Activated CD4-positive, alpha-beta memory T cell treated with anti-CD3 and anti-CD28 coated beads for 36 hours (primary cell): ENCODE results near the gene WFIKKN1. TPM values are rescaled to one million over a fixed set of nuclear protein-coding genes. Genes with fewer than 3 reads are reported as not detected.

Experiments used
- CTCF ChIA-PET: fragments of 350-600 bp; sonication (Branson Sonifier 250); formaldehyde crosslinking; loops from one replicate; lab custom pipeline; 2021; ENCODE audit warnings: antibody characterized with exemption, inconsistent platforms; lab: Charles Lee
- POLR2A ChIA-PET: fragments of 350-600 bp; sonication (Branson Sonifier 250); formaldehyde crosslinking; loops from one replicate; lab custom pipeline; 2021; ENCODE audit warnings: antibody characterized with exemption; lab: Charles Lee
- DNase-seq: peaks from one replicate; pipeline ENCODE4 v3.0.0-alpha.2; 2020
- H3K27ac Mint-ChIP-seq: one replicate; pipeline ENCODE4 v1.8.0; 2021; ENCODE audit warnings: mixed read lengths
- H3K27me3 Mint-ChIP-seq: one replicate; pipeline ENCODE4 v1.8.0; 2021; ENCODE audit warnings: mixed read lengths
- H3K36me3 Mint-ChIP-seq: one replicate; pipeline ENCODE4 v1.8.0; 2021; ENCODE audit warnings: mixed read lengths
- H3K4me1 Mint-ChIP-seq: one replicate; pipeline ENCODE4 v1.8.0; 2021; ENCODE audit warnings: low read depth, mixed read lengths
- H3K4me3 Mint-ChIP-seq: one replicate; pipeline ENCODE4 v1.8.0; 2021; ENCODE audit warnings: mild to moderate bottlenecking, mixed read lengths
- H3K9me3 Mint-ChIP-seq: one replicate; pipeline ENCODE4 v1.8.0; 2021; ENCODE audit warnings: mixed read lengths
- intact Hi-C: fragments of 100-400 bp; cut with micrococcal nuclease; formaldehyde crosslinking; loops from one replicate; pipeline ENCODE4 v1.15.1; 2023
- total RNA-seq, 2 experiments: library from RNA; stranded (reverse); gene quantifications; one replicate each; pipeline ENCODE4 v1.2.3, GENCODE V29; 2021

Gene WFIKKN1
- total RNA-seq, 2 experiments from 2014 or later: 0.05 to 0.07 TPM

GRCh38 chr16:627454-628239 lies 3.1 kb upstream of the WFIKKN1 start:
- ChIA-PET CTCF (no interaction called here), POLR2A (no interaction called here)
- no peak for DNase-seq
- H3K4me3 Mint-ChIP-seq: no peak overlapping the region
- intact Hi-C loops: no loop called here
- no peaks in the 10 kb centered on the region for H3K9me3 Mint-ChIP-seq
- no peaks in the 10 kb centered on the region for H3K4me1 Mint-ChIP-seq
- H3K27ac Mint-ChIP-seq: no peak overlapping the region
- no peaks in the 10 kb centered on the region for H3K27me3 Mint-ChIP-seq
- no peaks in the 10 kb centered on the region for H3K36me3 Mint-ChIP-seq

- Mint-ChIP-seq H3K27ac (no peak overlapping the region), H3K27me3 (no peaks in the 10 kb centered on the region), H3K4me1 (no peaks in the 10 kb centered on the region), H3K9me3 (no peaks in the 10 kb centered on the region), H3K36me3 (no peaks in the 10 kb centered on the region), H3K4me3 (no peak overlapping the region)
- CTCF ChIA-PET: no interaction called here
- no peak for DNase-seq
- POLR2A ChIA-PET: no interaction called here
- intact Hi-C loops: no loop called here
These were observed 2.3 kb upstream of the WFIKKN1 start for GRCh38 chr16:628321-629061.

- Mint-ChIP-seq H3K36me3 (no peaks in the 10 kb centered on the region), H3K4me3 (no peak overlapping the region), H3K27me3 (no peaks in the 10 kb centered on the region), H3K9me3 (no peaks in the 10 kb centered on the region), H3K27ac (no peak overlapping the region), H3K4me1 (no peaks in the 10 kb centered on the region)
- CTCF ChIA-PET: no interaction called here
- POLR2A ChIA-PET: no interaction called here
- intact Hi-C loops: no loop called here
- DNase-seq: no peak
These were observed 1.5 kb upstream of the WFIKKN1 start for GRCh38 chr16:629185-629832.

- no peak for DNase-seq
- Mint-ChIP-seq H3K27me3 (no peaks in the 10 kb centered on the region), H3K4me1 (peaks cover 2% of the 10 kb centered on the region), H3K27ac (no peak overlapping the region), H3K4me3 (no peak overlapping the region), H3K9me3 (no peaks in the 10 kb centered on the region), H3K36me3 (no peaks in the 10 kb centered on the region)
- ChIA-PET CTCF (no interaction called here), POLR2A (no interaction called here)
- intact Hi-C loops: no loop called here
These were observed 944 bp upstream of the WFIKKN1 start for GRCh38 chr16:629833-630248.

GRCh38 chr16:630249-630814 lies 453 bp upstream of the WFIKKN1 start:
- ChIA-PET POLR2A (no interaction called here), CTCF (no interaction called here)
- intact Hi-C loops: no loop called here
- Mint-ChIP-seq H3K4me1 (peaks cover 5% of the 10 kb centered on the region), H3K27ac (no peak overlapping the region), H3K27me3 (no peaks in the 10 kb centered on the region), H3K9me3 (no peaks in the 10 kb centered on the region), H3K36me3 (no peaks in the 10 kb centered on the region), H3K4me3 (no peak overlapping the region)
- DNase-seq: no peak

GRCh38 chr16:631808-632358 lies 1.1 kb downstream of the WFIKKN1 start:
- Mint-ChIP-seq H3K36me3 (peaks cover 4% of the 10 kb centered on the region), H3K9me3 (no peaks in the 10 kb centered on the region), H3K27me3 (peaks cover 3% of the 10 kb centered on the region), H3K4me1 (peaks cover 5% of the 10 kb centered on the region), H3K27ac (no peak overlapping the region), H3K4me3 (no peak overlapping the region)
- DNase-seq: no peak
- intact Hi-C loops: no loop called here
- POLR2A ChIA-PET: no interaction called here
- CTCF ChIA-PET: no interaction called here

- Mint-ChIP-seq H3K4me1 (peaks cover 5% of the 10 kb centered on the region), H3K4me3 (no peak overlapping the region), H3K36me3 (peaks cover 4% of the 10 kb centered on the region), H3K9me3 (no peaks in the 10 kb centered on the region), H3K27ac (no peak overlapping the region), H3K27me3 (peaks cover 3% of the 10 kb centered on the region)
- ChIA-PET CTCF (no interaction called here), POLR2A (no interaction called here)
- intact Hi-C loops: no loop called here
- DNase-seq: no peak
These were observed 1.9 kb downstream of the WFIKKN1 start for GRCh38 chr16:632486-633335.

GRCh38 chr16:633336-634050 lies 2.7 kb downstream of the WFIKKN1 start:
- no peak for DNase-seq
- no peak overlapping the region for H3K4me3 Mint-ChIP-seq
- ChIA-PET POLR2A (no interaction called here), CTCF (no interaction called here)
- no peak overlapping the region for H3K27ac Mint-ChIP-seq
- intact Hi-C loops: no loop called here
- H3K27me3 Mint-ChIP-seq: peaks cover 3% of the 10 kb centered on the region
- H3K4me1 Mint-ChIP-seq: peaks cover 5% of the 10 kb centered on the region
- peaks cover 4% of the 10 kb centered on the region for H3K36me3 Mint-ChIP-seq
- H3K9me3 Mint-ChIP-seq: no peaks in the 10 kb centered on the region

- DNase-seq: no peak
- Mint-ChIP-seq H3K4me1 (peaks cover 5% of the 10 kb centered on the region), H3K27me3 (peaks cover 3% of the 10 kb centered on the region), H3K9me3 (no peaks in the 10 kb centered on the region), H3K27ac (no peak overlapping the region), H3K36me3 (peaks cover 4% of the 10 kb centered on the region), H3K4me3 (peak overlapping the region; percentile 63)
- intact Hi-C loops: no loop called here
- ChIA-PET POLR2A (no interaction called here), CTCF (no interaction called here)
These were observed 3.4 kb downstream of the WFIKKN1 start for GRCh38 chr16:634051-634670.

- H3K27ac Mint-ChIP-seq: no peak overlapping the region
- CTCF ChIA-PET: no interaction called here
- H3K9me3 Mint-ChIP-seq: no peaks in the 10 kb centered on the region
- peaks cover 5% of the 10 kb centered on the region for H3K4me1 Mint-ChIP-seq
- H3K36me3 Mint-ChIP-seq: peaks cover 4% of the 10 kb centered on the region
- POLR2A ChIA-PET: no interaction called here
- H3K27me3 Mint-ChIP-seq: peaks cover 3% of the 10 kb centered on the region
- H3K4me3 Mint-ChIP-seq: peak overlapping the region; percentile 63
- intact Hi-C loops: loop anchor here (5.0 kb wide), 1 partner anchor 102 kb away; no protein-coding TSS in a partner anchor
- no peak for DNase-seq
These were observed 4.2 kb downstream of the WFIKKN1 start for GRCh38 chr16:634996-635395.
